Measurements from ENCODE around the gene PCDHA4. TPM values are rescaled to one million over a fixed set of nuclear protein-coding genes. Genes with fewer than 3 reads are reported as not detected.
A peak's percentile ranks its signal among the peaks of the same experiment; 100 is the strongest.

The PCDHA4 gene
- 7.1 to 11.1 TPM (median 8.3 TPM) in 3 replicates for total RNA-seq
- long read RNA-seq, full-length matches to known transcripts = 1 of 5 reads
- long read RNA-seq, partial matches to known transcripts = 0 of 5 reads
- long read RNA-seq, other reads (novel, unspliced or antisense) = 4 of 5 reads

DNA sequence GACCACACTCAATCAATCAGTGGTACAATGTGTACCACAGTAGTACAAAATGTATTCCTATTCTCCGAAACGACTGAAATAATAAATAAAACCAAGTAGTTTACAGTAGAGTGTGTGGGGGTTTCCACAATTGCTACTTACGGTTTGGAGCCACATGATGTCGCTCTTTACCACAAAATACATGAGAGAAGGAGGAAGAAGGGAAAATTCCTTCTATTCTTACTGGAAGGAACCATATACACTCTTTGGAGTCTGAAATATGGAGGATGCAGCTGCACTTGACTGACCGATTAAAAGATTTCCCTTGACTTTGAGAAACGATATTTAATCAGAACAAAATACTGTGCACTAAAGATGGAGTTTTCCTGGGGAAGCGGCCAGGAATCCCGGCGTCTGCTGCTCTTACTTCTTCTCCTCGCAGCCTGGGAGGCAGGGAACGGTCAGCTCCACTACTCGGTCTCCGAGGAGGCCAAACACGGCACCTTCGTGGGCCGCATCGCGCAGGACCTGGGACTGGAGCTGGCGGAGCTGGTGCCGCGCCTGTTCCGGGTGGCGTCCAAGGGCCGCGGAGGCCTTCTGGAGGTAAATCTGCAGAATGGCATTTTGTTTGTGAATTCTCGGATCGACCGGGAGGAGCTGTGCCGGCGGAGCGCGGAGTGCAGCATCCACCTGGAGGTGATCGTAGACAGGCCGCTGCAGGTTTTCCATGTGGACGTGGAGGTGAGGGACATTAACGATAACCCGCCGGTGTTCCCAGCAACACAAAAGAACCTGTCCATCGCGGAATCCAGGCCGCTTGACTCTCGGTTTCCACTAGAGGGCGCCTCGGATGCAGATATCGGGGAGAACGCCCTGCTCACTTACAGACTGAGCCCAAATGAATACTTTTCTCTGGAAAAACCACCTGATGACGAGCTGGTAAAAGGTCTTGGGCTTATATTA, at the start of gene PCDHA4:
Gene PCDHA4 (plus strand): TSS at position 235 of the 942 bp plus-strand sequence.
- peaks cover 12% of the 10 kb centered on the region for H3K36me3 Mint-ChIP-seq (ENCODE audit: low read depth)
- peak within 1 kb of the TSS; percentile 87 for H3K27ac Mint-ChIP-seq (ENCODE audit: unreplicated experiment)
- H3K27me3 Mint-ChIP-seq (ENCODE audit: low read depth) = peaks cover 1% of the 10 kb centered on the region
- peaks cover 29% of the 10 kb centered on the region for H3K9me3 Mint-ChIP-seq (ENCODE audit: low read depth)
- TF ChIP-seq CTCF (IDR thresholded peaks at IDR 0.05) = peak; percentile 77
- peak within 1 kb of the TSS; percentile 84 for H3K4me3 Mint-ChIP-seq (ENCODE audit: unreplicated experiment)
- no peak for DNase-seq (ENCODE audit: low spot score)
- H3K4me1 Mint-ChIP-seq (ENCODE audit: low read depth) = peaks cover 16% of the 10 kb centered on the region

DNA sequence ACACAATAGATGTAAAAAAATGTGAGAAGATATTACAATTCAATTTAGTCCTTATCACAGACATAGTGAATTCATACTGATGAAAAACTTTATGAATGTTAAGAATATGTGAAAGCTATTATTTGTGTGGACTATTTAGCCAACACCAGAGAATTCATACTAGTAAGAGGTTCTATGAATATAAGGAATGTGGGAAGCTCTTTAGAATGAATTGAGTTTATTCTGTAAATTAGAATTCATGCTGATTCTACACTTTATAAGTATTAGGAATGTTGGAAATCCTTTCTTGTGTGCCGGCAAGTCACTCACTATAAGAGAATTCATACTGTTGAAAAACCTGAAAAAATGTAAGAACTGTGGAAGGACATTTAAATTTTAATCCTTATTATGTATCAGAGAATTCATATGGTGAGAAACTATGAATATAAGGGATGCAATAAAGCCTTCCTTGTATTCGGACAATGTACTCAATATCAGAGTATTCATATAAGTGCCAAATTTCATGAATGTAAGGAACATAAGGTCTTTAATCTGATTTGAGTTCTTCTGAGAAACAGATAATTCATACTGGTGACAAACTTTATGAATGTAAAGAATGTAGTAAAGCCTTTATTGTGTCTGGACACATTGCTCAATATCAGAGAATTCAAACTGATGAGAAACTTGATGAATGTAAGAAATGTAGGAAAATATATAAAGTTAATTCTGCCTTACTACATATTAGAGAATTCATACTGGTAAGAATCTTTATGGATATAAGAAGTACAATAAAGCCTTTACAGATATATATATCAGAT, 42.5 kb upstream of the PCDHA4 start:
- peaks cover 78% of the 10 kb centered on the region for H3K9me3 Mint-ChIP-seq (ENCODE audit: low read depth)
- no peak overlapping the region for H3K27ac Mint-ChIP-seq (ENCODE audit: unreplicated experiment)
- H3K4me1 Mint-ChIP-seq (ENCODE audit: low read depth) = no peaks in the 10 kb centered on the region
- TF ChIP-seq CTCF (IDR thresholded peaks at IDR 0.05) = no peak
- H3K4me3 Mint-ChIP-seq (ENCODE audit: unreplicated experiment) = no peak overlapping the region
- H3K36me3 Mint-ChIP-seq (ENCODE audit: low read depth) = peaks cover 16% of the 10 kb centered on the region
- H3K27me3 Mint-ChIP-seq (ENCODE audit: low read depth) = no peaks in the 10 kb centered on the region
- DNase-seq (ENCODE audit: low spot score) = no peak

DNA sequence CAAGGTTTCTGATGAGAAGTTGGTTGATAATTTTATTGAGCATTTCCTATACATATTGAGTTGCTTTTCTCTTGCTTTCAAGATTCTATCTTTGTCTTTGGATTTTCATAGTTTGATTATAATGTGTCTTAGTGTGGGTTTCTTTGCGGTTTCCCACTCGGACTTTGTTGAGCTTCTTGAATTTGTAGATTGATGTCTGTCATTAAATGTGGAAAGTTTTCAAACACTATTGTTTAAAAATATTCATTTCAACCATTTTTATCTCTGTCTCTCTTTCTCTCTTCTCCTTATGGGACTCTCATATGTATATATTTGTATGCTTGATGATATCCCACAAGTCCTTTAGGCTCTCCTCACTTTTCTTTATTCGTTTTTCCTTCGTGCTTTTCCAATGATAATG, 39.4 kb upstream of the PCDHA4 start:
- Mint-ChIP-seq H3K4me1 (ENCODE audit: low read depth) (no peaks in the 10 kb centered on the region), H3K4me3 (ENCODE audit: unreplicated experiment) (no peak overlapping the region), H3K27me3 (ENCODE audit: low read depth) (no peaks in the 10 kb centered on the region), H3K36me3 (ENCODE audit: low read depth) (peaks cover 15% of the 10 kb centered on the region), H3K9me3 (ENCODE audit: low read depth) (peaks cover 83% of the 10 kb centered on the region), H3K27ac (ENCODE audit: unreplicated experiment) (no peak overlapping the region)
- TF ChIP-seq CTCF (IDR thresholded peaks at IDR 0.05) = no peak
- no peak for DNase-seq (ENCODE audit: low spot score)

- no peak overlapping the region for H3K27ac Mint-ChIP-seq (ENCODE audit: unreplicated experiment)
- peaks cover 7% of the 10 kb centered on the region for H3K36me3 Mint-ChIP-seq (ENCODE audit: low read depth)
- no peaks in the 10 kb centered on the region for H3K4me1 Mint-ChIP-seq (ENCODE audit: low read depth)
- H3K4me3 Mint-ChIP-seq (ENCODE audit: unreplicated experiment) = no peak overlapping the region
- TF ChIP-seq CTCF (IDR thresholded peaks at IDR 0.05) = no peak
- peaks cover 74% of the 10 kb centered on the region for H3K9me3 Mint-ChIP-seq (ENCODE audit: low read depth)
- no peak for DNase-seq (ENCODE audit: low spot score)
- H3K27me3 Mint-ChIP-seq (ENCODE audit: low read depth) = no peaks in the 10 kb centered on the region
Observed at GRCh38 chr5:140780512-140780911, 26.4 kb upstream of the PCDHA4 start.
